Activated T-cell treated with anti-CD3 and anti-CD28 coated beads for 24 hours (primary cell): ENCODE data around the gene CRELD2.

Experiments used
- DNase-seq: peaks from one replicate; pipeline ENCODE4 v3.0.0-alpha.2; 2020; ENCODE audit warnings: low read depth

Gene CRELD2

GRCh38 chr22:49945042-49945794 is 26.8 kb downstream of the CRELD2 start:
- peak; percentile 40 for DNase-seq

- no peak for DNase-seq
These were observed 28.3 kb downstream of the CRELD2 start for GRCh38 chr22:49946612-49947295.

GRCh38 chr22:49947296-49947622 is 28.8 kb downstream of the CRELD2 start:
- no peak for DNase-seq

- no peak for DNase-seq
These were observed 29.9 kb downstream of the CRELD2 start for GRCh38 chr22:49948116-49948957.

GRCh38 chr22:49948958-49949913 is 30.8 kb downstream of the CRELD2 start:
- no peak for DNase-seq

GRCh38 chr22:49949914-49950292 is 31.5 kb downstream of the CRELD2 start:
- no peak for DNase-seq

GRCh38 chr22:49950396-49950994 is 32.1 kb downstream of the CRELD2 start:
- DNase-seq, result no peak

- DNase-seq, result no peak
These were observed 32.7 kb downstream of the CRELD2 start for GRCh38 chr22:49951000-49951677.

- no peak for DNase-seq
These were observed 33.2 kb downstream of the CRELD2 start for GRCh38 chr22:49951678-49951985.

- no peak for DNase-seq
These were observed 33.8 kb downstream of the CRELD2 start for GRCh38 chr22:49951986-49952896.

- no peak for DNase-seq
These were observed 34.7 kb downstream of the CRELD2 start for GRCh38 chr22:49953027-49953679.

GRCh38 chr22:49953680-49954344 is 35.4 kb downstream of the CRELD2 start:
- DNase-seq, result no peak

GRCh38 chr22:49954354-49954753 is 35.9 kb downstream of the CRELD2 start:
- no peak for DNase-seq

GRCh38 chr22:49954991-49955580 is 36.7 kb downstream of the CRELD2 start:
- DNase-seq, result no peak

GRCh38 chr22:49955581-49956417 is 37.4 kb downstream of the CRELD2 start:
- DNase-seq, result no peak

- no peak for DNase-seq
These were observed 38.0 kb downstream of the CRELD2 start for GRCh38 chr22:49956418-49956770.
